Stimulated activated CD8-positive, alpha-beta memory T cell treated with anti-CD3 and anti-CD28 coated beads, Interleukin-4, amount 100 ng/mL, for 24 hours (primary cell): ENCODE data around the gene MMEL1.
"Not testable (repeated sequence)": the region's sequence is repeated elsewhere in the genome, so short reads cannot be mapped to it uniquely, and the experiment has no call there.

Experiments
- DNase-seq: peaks from one replicate; pipeline ENCODE4 v3.0.0-alpha.2; 2020; ENCODE audit warnings: low read depth

Gene MMEL1

DNA sequence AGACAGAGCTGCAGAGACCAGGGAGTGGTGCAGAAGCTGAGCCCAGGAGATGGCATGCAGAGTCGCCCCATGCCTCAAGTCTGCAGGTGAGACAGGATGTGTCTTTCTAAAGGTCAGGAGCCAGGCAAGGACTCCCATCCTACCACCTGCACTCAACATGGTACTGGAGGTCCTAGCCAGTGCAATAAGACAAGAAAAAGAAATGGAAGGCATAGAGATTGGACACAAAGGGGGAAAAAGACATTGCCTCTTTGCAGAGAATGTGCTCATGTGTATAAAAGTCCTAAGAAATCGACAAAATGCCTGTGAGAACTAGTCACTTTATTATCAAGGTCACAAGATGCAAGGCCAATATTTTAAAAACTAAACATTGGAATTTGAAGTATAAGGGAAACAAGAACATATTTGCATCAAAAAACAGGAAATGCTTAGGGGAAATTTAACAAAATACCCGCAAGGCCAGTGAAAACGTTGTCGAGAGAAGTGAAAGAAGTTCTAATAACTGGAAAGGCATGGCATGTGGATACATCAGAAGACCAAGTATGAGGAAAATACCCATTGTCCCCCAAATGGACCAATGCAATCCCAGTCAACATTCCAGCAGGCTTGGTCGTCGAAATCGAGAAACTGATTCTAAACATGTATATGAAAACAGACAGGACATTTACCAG, 59.4 kb downstream of the MMEL1 start:
- DNase-seq: no peak

DNA sequence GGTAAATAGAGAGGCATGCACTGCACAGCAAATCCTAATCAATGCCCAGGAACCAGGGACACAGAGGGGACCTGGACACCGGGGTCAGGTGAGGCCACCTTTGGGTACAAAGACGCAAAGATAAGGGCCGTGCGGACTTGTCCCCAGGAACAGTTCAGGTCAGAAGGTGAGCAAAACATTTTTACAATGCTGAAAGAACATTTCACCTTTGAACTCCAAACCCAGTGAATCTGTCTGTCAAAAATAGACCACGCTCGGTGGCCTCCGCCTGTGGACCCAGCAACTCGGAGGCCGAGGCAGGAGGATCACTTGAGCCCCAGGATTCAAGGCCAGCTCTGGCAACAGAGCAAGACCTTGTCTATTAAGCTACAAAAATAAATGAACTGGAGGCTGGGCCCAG, 61.5 kb downstream of the MMEL1 start:
- DNase-seq: no peak

DNA sequence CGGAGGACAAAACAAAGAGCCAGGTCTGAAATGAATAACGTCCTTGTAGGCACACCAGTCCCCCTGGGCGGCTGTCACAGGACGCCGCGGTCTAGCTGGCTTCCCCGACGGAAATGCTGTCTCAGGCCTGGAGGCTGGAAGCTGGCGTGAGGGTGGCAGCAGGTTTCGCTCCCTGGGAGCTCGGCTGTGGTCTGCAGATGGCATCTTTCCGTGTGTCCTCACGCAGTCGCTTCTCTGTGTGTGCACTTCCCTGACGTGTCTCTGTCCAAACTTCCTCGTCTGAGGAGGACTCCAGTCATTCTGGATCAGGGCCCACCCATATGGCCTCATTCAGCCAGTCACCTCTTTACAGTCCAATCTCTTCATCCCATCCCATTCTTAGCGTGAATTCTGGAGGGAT, 62.5 kb downstream of the MMEL1 start:
- DNase-seq: no peak

DNA sequence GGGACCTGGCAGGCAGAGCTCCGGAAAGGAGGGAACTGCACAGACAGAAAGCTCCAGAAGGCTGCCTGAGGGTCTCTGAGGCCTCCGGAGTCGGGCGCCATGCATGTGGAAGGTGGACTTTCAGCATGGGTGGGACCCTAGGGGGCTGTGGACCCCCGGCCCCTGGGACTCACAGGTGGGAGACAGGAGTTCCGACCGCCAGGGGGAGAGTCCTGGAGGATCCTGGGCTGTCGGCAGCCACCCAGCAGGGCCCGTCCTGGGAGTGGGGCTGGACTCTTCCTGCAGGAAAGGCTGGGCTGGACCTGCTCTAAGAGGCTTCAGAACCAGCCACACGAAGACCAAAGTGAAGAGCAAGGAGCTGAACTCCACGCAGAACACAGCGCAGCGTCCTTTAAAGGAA, 63.1 kb downstream of the MMEL1 start:
- not testable (repeated sequence) for DNase-seq

DNA sequence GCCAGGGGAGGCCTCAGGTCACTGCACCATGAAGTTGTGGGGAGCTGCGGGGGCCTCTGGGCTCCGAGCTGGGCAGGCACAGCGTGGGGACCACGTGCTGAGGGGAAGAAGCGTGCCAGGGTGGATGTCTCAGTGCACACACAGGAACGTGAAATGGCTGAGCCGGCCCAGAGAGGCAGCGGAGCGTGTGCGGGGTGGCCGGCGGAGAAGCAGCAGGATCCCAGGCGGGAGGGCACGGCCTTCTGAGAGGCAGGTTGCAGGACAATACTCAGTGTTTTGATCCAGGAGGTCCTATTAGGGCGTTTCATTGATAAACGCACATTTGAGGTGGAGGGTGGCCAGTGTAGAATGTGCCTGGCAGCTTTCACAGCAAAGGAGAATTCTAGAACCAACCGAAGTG, 63.8 kb downstream of the MMEL1 start:
- no peak for DNase-seq

DNA sequence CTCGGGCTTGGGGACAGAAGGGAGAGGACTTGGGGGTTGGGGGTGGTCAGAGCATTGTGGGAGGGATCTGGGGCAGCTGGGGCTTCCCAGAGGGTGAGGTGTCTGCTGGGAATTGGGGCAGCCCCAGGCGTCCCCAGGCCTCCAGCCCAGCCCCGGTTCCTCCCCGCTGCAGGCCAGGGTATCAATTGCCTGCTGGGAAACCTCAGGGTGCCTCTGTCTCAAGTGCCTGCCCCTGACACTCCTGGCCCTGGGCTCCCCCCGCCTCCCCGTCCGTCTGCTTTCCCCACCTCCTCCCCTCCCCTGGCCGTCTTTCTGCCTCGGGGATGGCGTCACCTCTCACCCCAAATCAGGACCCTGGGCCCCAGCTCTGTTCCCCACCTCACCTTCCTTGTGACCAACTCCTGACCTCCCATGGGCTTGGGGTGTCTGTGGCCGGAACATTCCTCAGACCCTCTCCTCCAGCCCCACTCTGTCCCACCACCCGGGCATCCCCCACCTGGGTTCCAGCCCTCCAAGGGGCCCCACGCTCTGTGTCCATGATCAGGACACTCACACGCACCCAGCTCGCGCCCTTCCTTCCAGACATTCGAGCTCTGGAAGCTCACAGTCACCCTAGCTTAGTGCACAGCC, 64.5 kb downstream of the MMEL1 start:
- not testable (repeated sequence) for DNase-seq

DNA sequence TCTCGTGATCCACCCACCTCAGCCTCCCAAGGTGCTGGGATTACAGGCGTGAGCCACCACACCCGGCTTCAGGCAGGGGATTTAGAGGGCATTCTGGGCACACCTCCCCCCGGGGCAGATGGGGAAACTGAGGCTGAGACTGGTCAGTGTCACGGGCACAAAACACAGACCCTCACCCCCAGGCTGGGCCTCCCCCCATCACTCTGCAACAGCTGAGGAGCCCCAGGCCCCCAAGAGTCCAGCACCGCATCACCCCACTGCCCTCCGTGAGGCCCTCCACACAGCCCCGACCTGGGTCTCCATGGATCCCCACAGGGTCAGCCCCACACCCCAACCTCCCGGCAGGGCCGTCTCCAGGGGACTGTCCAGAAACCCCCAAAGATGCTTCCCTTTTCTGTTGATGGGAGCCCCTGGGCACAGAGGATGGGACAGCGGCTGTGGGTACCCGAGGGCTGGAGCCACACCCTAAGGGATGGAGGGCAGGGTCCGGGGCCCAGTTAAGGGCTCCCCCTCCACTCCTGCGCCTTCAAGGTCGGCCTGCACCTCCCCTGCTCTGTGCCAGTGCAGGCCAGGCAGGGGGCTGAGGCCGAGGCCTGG, 65.6 kb downstream of the MMEL1 start:
- no peak for DNase-seq

DNA sequence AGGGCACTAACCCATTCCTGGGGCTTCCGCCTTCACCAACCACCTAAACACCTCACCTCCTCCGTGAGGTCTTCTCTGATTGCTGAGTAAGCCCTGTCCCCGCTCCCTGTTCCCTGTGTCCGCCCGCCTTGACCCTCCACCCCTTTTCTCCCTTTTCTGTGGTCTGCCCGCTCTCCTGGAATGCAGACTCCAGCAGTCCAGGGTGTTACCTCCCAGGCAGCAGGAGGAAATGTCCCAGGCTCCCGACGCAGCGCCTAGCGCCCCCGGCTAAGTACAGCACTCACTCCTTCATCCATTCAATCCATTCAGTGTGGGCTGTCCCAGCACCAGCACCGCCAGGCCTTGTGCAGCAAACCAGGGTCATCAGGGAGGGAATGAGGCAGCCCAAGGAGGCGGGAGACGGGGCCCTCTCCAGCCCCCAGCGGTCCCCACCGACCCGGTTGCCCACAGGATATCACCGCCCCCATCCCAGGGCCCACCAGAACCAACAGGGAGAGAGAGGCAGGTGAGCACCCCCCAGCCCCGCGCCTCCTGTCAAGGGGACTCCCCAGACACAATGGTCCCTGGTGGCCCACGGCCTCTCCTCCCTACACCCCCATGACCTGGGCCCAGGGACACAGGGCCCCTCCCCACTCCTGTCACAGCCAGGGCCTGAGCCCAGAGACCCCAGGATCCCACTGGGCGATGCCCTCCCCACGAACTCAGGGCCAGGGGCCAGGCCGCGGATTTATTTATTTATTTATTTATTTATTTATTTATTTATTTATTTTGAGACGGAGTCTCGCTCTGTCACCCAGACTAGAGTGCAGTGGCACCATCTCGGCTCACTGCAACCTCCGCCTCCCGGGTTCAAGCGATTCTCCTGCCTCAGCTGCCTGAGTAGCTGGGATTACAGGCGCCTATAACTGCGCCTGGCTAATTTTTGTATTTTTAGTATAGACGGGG, 66.4 kb downstream of the MMEL1 start:
- DNase-seq: no peak

DNA sequence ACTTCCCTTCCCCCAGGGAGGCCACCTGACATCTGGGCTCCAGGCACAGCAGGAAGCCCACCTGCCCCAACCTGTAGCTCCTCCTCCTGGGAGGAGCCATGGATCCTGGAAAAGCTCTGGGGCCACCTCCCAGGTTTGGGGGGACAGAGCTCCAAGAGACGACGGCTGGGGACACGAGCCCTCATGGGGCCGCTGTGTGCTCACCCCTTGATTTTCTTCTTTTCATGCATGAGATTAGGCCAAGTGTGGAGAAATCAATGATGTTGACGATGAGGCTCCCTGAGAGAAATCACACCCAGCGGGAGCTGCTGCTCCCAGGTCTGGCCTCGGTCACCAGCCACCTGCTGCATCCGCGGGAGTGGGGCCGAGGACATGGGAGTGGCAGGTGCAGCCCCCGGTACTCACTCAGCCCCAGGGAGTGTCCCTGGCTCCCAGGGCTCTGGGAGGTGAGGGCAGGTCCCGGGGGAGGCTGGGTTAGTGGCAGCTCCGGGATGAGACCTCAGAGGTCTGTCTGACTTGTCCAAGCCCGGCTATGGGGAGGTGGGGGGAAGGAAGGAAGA, 67.9 kb downstream of the MMEL1 start:
- DNase-seq: no peak

DNA sequence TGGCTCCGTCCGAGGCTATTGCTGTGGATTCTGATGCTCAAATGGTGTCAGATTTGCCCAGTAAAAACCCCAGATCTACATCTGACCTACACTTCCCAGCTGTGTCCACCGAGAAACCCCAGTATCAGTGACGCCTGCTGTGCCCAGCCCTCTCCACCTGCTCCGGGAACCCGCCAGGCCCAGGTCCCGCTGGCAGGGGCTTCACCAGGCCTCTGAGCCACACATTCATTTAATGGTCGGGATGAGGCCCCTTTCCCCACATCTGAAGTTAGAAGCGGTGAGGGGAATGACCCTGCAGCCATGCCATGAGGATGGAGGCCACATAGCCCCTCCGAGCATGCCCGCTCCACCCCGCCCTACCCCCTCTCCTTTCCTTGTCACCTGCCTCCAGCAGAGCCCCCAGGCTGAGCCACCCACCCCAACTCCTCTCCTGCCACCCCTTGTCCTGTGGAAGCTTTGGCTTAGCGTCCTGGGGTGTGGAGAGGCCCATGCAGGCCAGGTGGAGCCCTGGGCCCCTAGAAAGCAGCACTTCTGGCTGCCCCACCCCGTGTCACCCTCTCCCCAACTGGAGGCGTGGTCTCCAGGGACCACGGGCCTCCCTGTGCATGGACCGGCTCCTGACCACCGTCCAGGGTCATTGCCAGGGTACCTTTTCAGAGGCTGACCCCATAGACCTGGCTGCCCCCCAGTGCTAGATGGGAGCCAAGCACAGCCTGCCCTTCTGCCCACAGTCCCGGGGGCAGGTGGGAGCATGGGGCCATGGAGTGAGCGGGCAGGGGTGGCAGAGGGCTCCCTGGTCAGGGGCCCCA, 68.6 kb downstream of the MMEL1 start:
- DNase-seq: no peak

DNA sequence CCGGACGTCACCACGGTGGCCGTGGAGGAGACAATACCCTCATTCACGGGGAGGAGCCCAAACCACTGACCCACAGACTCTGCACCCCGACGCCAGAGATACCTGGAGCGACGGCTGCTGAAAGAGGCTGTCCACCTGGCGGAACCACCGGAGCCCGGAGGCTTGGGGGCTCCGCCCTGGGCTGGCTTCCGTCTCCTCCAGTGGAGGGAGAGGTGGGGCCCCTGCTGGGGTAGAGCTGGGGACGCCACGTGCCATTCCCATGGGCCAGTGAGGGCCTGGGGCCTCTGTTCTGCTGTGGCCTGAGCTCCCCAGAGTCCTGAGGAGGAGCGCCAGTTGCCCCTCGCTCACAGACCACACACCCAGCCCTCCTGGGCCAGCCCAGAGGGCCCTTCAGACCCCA, 69.6 kb downstream of the MMEL1 start:
- DNase-seq: no peak

DNA sequence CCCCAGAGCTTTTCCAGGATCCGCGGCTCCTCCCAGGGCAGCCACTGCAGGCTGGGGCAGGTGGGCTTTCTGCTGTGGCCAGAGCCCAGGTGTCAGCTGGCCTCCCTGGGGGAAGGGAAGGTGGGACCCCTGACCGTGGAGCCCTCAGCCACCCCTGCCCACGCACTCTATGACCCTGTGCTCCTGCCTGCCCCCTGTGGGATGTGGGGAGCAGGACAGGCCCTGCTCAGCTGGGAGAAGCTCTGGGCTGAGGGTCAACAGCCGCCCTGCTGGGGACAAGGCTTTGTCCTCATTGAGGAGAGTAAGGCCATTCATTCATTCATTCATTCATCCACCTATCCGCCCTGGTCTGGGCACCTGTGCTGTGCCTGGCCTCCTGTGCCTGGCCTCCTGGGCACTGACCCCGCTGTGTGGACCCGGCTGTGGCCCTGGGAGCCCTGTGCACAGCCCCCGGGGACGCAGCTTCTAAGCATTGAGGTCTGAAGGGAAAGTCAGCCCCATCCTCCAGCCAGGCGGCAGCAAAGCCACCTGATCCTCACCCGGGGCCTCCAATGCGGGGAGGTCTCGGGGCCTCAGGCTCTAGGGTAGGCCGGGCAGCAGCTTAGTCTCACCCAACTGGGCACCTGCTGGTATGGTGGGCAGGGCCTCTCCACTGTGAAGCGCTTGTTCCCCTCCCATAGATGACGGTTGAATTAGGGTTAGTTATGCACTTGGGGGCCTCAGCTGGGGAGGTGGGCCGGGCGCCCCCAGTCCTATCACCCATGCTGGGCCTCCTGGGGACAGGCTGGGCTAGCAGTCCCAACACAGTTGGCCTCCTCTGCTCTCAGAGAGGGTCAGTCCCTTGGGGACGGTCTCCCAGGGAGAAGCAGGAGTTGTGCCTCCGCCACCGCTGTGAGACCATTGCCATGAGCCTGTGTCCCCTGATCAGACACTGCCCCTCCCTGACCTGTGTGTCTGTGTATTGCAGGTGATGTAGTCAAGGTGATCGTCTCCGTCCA, 70.6 kb downstream of the MMEL1 start:
- no peak for DNase-seq

DNA sequence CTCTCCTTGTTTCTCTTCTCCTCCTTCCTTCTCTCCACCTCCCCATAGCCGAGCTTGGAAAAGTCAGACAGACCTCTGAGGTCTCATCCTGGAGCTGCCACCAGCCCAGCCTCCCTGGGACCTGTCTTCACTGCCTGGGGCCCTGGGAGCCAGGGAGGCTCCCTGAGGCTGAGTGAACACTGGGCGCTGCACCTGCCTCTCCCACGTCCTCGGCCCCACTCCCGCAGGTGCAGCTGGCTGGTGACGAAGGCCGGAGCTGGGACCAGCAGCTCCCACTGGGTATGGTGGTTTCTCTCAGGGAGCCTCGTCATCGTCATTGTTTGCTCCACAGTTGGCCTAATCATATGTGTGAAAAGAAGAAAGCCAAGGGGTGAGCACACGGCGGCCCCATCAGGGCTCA, 71.4 kb downstream of the MMEL1 start:
- DNase-seq: no peak

DNA sequence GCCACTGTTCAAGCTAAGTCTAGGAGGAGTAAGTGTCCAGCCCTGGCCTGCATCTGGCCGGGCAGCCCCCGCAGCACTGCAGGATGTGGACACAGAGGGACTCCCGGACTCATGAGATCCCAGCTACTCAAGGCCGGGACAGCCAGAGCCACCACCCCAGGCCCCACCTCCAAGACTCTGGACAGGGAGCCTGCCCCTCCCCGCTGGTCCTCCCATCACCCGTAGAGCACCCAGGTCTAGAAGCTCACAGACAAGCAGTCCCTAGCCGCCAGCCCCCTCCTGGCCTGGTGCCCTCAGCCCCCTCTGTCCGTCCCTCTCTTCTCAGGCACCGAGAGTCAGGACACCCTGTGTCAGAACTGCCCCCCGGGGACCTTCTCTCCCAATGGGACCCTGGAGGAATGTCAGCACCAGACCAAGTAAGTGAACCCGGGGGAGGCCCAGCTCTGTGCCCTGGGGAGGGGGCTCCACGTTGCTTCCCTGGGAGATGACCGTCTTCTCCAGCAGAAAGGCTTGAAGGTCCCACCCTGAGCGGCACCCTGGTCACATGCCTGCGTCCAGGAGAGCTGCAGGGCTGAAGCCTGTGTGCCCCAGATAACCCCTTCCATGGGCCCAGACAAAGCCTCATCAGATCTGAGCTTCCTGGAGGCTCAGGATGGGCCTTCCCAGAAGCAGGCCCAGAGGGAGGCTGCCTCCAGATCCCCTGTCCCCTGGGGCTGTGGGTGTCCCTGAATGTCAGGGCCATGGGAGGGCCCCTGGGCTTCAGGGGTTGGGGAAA, 72.3 kb downstream of the MMEL1 start:
- DNase-seq: no peak

DNA sequence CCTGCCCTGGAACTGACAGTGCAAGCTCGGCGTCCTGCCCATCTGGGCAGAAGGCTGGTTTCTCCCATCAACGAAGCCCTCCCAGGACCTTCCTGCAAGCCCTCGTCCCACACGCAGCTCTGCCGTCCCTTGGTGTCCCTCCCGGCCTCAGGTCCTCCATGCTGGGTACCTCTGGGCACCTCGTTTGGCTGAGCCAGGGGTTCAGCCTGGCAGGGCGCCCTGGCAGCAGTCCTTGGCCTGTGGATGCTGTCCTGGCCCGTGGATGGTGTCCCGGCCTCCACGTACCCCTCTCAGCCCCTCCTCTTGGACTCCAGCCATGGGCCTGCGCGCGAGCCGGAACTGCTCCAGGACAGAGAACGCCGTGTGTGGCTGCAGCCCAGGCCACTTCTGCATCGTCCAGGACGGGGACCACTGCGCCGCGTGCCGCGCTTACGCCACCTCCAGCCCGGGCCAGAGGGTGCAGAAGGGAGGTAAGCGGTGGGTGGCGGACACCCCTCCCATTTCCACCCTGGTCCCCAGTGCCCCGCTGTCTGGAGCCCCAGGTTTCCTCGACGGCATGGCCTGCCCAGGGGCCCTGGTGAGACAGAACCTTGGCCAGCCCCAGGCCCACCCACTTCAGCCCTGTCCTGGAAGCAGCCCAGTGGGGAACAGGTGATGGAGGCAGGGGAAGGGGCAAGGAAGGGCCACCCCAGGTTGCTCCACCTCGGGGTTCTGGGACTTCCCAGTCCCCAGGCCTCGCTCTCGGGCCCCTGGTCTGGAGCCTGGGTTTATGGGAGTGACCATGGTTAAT, 73.1 kb downstream of the MMEL1 start:
- no peak for DNase-seq

DNA sequence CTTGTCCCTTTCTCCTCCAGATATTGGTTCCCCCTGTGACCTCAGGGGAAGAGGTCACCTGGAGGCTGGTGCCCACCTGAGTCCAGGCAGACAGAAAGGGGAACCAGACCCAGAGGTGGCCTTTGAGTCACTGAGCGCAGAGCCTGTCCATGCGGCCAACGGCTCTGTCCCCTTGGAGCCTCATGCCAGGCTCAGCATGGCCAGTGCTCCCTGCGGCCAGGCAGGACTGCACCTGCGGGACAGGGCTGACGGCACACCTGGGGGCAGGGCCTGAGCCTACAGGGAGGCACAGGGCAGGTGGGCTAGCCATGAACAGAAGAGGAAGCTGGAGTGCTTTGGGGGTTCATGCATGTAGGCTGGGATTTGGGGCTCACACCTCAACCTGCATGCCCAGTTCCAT, 74.0 kb downstream of the MMEL1 start:
- no peak for DNase-seq

DNA sequence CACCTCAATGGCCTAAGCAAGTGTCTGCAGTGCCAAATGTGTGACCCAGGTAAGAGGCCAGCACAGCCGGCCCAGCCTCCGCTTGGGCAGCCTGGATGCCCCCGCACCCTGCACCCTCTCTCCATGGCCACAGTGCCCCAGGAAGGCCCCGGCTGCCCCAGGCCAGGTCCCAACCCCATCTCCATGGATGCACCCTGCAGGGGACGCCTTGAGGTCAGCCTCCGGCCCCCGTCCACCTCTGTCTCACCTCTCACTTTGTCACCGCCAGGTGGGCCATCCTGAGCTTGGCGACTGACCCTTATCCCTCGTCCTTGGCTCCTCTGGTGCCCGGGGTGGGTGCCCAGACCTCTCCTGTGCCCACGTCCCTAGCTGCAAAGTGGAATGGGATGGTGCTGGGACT, 74.4 kb downstream of the MMEL1 start:
- no peak for DNase-seq
